Measurements from ENCODE around the gene IFNA14.
"Not testable (repeated sequence)": the region's sequence is repeated elsewhere in the genome, so short reads cannot be mapped to it uniquely, and the experiment has no call there.

The IFNA14 gene

DNA sequence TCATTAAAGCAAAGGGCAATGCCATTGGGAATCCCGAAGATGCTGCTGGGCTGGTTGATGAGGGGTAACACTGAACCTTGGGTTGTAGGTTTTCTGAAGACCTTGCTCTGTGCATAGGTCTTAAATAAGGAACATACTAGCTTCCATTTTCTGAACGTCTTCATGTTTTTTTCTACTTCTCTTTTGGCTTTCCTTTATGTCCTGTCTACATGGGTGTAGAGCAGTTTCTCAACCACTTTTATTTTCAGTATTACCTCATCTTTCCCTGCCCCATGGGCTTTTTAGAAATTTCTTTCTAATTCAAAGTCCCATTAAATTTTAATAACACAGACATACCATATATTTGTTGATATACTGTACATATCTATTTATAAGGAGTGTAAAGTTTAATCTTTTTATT is at the start of gene IFNA14:
TSS of gene IFNA14 (minus strand) at position 95 of the 400 bp plus-strand sequence. CDS start at position 25, 70 bp downstream.
- in situ Hi-C loops (cut with HindIII; ENCODE audit: low sequenced_read_pairs) = no loop called here

DNA sequence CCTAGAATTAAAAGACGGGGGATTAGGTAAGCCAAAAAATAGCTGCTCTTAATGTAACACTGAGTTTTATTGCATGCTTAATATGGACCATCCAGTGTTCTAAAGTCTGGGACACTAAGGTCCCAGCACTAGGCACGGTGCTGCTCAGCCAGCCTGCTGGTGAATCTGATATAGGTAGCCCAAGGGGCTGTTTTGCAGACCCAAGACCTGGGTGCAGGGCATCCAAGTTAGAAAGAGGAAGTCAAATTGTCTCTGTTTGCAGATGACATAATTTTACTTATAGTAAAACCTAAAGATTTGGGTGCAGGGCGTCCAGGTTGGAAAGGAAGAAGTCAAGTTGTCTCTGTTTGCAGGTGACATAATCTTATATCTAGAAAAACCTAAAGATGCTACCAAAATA is 47.5 kb upstream of the IFNA14 start:
- in situ Hi-C loops (cut with HindIII; ENCODE audit: low sequenced_read_pairs) = no loop called here

DNA sequence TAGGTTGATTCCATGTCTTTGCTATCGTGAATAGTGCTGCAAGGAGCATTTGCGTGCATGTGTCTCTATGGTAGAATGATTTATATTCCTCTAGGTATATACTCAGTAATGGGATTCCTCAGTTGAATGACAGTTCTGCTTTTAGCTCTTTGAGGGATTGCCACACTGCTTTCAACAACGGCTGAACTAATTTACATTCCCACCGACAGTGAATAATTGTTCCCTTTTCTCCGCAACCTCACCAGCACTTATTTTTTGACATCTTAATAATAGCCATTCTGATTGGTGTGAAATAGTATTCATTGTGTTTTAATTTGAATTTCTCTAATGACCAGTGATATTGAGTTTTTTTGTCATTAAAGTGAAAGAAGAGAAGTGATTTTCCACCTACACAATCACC is 46.9 kb upstream of the IFNA14 start:
- in situ Hi-C loops (cut with HindIII; ENCODE audit: low sequenced_read_pairs) = no loop called here

DNA sequence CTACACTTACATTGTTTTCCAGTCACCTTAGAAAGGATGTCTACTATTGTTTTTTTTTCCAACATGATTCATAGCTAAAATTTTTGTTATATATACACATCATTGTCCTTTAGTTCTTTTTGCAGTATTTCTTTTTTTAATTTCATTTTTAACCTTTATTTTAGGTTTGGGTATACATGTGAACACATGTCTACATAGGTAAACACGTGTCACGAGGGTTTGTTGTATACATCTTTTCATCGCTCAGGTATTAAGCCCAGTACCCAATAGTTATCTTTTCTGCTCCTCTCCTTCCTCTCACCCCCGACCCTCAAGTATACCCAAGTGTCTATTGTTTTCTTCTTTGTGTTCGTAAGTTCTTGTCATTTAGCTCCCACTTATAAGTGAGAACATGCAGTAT is 46.3 kb upstream of the IFNA14 start:
- in situ Hi-C loops (cut with HindIII; ENCODE audit: low sequenced_read_pairs) = no loop called here

DNA sequence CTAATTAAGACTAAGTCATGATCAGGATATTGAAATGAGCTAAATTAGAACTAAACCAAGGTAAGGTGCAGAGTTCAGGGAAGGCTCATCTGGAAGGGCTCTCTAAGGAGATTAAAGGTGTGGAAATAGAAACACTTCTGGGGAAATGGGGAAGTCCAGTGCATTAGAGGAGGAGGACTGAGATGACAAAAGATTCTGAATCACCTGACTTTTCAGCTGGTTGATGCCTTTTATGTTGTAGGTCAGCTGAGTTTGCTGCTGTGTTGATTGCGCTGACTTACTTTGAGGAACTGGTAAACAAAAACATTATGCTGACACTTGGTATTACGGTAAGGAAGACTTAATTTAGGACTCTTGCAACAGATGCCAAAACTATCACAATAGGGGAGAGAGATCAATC is 41.5 kb upstream of the IFNA14 start:
- in situ Hi-C loops (cut with HindIII; ENCODE audit: low sequenced_read_pairs) = no loop called here

DNA sequence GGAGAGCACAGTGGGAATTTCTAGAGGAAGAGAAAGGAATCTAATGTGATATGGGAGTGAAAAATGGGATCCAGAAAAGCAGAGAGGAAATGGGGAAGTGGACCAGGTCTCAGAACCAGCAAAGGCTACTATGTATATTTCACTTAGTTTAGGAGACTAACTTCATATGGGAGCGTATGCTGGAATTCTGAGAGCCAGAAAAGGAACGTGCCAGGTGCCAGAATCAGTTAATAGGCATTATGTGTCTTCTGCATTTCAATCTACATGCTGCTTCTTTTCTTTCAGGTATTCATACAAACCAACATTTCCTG is 28.5 kb upstream of the IFNA14 start:
- in situ Hi-C loops (cut with HindIII; ENCODE audit: low sequenced_read_pairs) = no loop called here

DNA sequence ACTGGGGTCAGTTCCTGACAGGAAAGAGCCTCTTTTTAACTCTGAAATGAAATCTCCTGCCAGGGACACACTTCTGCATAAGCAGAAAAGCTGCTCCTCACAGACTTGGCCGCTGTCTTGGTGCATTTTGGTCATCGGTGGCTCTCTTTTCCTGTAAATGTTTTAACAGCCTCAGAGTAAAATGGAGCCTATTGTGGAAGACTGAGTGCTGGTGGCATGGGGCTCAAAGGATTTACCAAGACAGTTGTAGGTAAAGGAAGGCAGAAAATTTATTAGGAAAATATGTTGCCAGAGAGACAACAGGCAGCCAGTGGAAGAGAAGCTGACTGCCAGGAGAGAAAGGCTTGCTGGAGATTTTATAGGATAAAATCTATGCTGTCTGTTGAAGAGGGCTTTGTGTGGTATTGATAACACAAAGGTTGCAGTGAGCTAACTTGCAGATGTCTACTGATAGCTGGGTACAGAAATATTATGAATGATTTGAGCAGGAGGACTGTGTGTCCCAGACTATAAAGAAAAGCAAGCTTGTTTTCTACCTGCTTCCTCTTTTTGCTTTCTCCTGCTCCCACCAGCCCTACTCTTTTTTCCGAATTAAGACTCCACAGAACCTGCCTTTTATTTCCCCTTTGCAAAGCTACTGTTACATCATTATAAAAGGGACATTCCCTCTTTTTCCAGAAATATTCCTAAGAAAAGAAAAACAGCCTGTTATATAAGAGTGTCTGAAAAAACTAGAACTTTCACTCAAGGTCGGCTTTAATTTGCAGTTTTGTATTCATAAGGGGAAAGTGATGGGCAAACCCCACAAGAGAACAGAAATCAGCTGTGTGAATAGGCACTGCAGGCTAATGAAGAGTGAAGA is 27.9 kb upstream of the IFNA14 start:
- in situ Hi-C loops (cut with HindIII; ENCODE audit: low sequenced_read_pairs) = no loop called here

DNA sequence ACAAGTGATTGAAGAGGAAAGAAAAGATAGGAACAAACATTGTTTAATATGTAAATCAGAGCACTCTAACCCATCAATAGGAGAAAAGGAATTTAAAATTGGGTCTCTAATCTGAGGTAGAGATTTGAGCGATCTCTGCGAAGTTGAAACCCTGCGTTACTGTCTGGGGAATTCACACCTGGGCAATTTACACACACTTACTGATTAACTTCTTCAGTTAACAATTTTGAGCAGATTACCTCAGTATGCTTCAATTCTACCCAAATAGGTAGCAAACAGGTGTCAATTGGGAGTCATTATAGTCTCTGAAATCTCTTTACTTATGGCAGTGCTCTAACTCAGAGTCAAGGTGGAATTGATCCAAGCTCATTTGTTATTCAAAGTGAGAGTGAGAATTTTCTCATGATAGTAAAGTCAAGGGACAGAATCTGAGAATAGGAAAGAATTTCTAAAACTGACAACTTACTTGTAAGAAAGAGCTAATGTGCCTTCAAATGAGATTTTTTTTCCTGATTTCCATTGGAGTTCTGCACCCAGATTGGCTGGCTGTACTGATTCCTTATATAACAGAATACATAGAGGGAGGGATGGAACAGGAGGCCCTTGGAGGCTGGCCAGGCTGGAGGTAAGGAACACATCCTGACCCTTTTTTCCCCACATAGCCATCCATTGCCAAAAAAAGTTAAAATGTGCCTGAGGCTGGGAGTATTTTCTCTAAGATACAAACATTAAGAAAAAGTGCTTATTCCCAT is 27.1 kb upstream of the IFNA14 start:
- in situ Hi-C loops (cut with HindIII; ENCODE audit: low sequenced_read_pairs) = no loop called here

DNA sequence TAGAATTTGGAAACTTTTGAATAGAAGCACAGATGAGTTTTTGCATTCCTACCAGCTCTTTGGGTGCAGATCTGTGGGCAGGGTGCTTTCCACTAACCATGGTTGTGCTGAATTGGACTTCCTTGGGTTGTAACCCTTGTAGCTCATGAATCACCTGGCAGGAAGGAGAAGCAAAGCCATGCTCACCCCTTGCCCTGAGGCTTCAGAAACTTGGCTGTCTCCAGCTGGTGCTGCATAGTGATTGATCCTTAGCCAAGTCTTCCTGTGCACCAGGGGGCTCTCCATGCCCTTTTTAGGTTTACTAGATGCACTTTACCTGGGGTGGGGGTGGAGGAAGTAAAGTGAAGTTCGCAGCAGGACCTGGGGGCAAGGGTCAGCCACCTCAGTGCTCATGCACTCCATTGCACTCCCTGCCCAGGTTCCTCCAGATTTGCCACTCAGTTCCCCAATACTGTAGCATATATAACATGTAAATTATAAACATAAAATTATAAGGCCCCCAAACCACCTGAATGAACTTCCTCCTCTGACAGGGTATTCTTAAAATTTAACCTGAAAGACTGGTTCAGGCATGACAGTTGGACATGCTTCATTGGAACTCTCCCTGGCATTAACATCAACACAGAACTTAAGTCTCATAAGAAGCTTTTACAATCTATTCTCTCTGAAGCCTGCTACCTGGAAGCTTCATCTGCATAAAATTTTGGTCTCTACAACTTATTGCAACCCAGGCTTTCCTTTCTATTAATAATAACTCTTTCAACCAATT is 25.8 kb upstream of the IFNA14 start:
- in situ Hi-C loops (cut with HindIII; ENCODE audit: low sequenced_read_pairs) = no loop called here

DNA sequence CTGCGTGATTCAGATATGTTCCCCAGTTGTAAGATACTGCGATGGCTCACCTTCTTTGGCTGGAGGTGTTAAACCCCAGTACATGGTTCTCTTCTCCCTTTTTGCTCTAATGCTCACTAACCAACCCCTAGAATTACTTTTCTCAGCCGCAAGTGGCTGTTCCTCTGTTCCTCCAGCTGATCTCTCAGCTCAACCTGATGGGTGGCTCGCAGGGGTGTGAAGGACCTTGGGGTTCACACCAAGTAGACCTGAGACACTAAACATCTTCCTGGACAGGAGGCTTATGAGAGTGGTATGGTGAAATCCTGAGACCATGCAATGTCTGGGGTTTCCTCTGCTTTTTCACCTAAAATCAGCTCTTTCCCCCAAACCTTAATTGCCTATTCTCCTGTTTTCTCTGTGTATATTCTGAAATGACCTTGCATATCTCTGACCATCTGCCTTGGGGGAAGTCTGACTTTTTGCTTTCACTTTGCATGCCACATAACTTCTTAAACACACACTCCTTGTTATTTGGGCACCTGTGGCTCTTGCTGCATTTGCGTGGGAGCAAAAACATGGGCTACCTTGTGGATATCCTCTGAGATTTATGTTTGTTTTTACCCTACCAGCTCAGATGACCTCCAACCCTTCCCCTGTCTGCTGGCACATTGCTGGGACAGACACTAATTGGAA is 15.9 kb upstream of the IFNA14 start:
- in situ Hi-C loops (cut with HindIII; ENCODE audit: low sequenced_read_pairs) = no loop called here

DNA sequence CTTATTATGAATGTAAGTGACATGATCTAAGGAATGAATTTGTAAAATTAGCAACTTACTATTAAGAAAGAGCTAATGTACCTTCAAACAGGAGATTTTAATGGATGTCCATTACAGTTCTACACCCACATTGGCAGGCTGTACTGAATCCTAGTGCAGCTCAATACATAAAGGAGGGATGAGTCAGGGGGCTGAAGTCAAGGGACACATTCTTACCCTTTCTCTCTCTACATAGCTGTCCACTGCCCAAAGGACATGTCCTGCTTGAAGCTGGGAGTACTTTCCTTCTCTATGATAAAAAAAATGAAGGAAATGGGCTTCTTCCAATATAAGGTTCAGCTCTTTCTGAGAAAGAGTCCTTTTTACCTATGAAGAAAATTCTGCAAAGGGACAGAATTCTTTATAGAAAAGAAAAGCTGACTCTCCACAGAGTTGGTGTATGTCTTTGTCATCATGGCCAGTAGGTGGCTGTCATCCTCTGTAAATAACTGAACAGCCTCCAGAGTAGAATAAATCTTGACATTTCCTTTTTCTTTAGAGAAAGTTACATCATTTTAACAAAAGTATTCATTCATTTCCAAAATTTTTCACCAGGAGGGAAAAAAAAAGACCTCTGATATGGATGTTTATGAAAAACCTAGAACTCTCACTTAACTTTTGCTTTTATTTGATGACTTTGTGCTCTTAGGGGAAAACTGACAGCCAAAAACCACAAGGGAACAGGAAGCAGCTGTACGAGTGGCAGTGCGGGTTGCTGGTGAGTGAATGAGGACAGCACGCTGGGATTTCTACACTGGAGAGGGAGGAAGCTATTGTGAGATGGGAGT is 13.1 kb upstream of the IFNA14 start:
- in situ Hi-C loops (cut with HindIII; ENCODE audit: low sequenced_read_pairs) = no loop called here

DNA sequence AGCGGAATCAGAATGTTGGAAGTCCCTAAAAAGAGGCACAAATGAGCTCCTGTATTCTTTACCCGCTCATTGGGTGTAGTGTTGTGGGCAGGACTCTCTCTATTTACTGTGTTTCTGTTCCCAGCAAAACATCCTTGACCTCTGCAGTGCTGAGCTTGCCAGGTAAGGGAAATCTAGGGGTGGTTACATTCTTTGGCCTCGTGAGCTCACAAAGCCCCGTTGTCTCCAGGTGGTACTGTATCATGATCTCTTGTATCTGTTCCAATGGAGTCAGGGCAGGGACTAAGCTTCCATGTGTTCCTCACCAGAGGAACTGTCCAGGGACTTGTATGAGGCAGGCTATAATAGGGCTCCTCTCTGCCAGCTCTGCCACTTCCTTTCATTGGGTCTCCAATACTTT is 11.8 kb upstream of the IFNA14 start:
- in situ Hi-C loops (cut with HindIII; ENCODE audit: low sequenced_read_pairs) = no loop called here

DNA sequence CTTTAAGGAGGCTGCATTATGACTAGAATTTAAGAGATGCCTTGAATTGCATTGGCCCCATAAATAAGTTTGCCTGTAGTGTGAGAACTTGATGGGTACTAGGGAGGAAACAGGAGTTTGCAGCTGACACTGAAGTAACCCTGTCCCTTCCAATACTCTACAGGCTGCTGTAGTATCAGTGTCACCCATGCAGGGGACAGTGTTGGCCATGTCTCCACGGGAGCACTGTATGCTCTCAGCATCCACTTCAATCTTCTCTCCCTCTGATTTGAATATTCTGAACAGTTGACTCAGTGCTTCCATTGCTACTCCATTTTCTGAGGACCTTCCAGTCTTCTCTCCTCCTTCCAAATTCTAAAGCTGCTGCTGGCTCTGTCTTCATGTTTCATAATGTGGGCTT is 11.4 kb upstream of the IFNA14 start:
- in situ Hi-C loops (cut with HindIII; ENCODE audit: low sequenced_read_pairs) = no loop called here

DNA sequence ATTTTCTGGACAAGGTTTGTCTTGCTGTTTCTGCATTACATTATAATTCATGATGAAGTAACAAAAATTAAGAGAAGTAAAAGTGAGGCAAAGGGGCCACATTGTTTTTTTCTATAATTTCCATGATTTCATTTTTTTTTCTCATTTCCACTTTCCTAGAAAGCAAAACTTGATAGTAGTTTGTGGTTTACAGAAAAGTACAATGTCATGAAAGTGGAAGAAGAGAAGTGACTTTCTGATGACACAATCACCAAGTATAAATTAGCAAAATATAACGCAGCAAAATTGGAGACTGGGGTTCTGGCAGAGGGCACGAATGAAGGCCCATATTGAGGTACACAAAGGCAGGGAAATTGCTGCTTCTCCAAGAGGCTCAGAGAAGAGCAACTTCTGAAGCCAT is 5.0 kb upstream of the IFNA14 start:
- in situ Hi-C loops (cut with HindIII; ENCODE audit: low sequenced_read_pairs) = no loop called here

DNA sequence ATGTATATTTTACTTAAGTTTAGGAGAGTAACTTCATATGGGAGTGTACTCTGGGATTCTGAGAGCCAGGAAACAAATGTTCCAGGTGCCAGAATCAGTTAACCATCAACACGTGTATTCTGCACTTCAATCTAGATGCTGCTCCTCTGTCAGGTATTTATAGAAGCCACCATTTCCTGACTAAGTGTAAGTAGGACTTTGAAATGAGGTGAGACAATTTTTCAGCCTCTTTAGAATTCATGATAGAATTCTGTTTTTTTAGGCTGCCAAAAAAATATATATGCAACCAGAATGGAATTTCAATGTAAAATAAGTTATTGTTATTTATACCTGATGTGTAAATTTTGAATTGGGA is 3.5 kb downstream of the IFNA14 start:
- in situ Hi-C loops (cut with HindIII; ENCODE audit: low sequenced_read_pairs) = not testable (repeated sequence)

DNA sequence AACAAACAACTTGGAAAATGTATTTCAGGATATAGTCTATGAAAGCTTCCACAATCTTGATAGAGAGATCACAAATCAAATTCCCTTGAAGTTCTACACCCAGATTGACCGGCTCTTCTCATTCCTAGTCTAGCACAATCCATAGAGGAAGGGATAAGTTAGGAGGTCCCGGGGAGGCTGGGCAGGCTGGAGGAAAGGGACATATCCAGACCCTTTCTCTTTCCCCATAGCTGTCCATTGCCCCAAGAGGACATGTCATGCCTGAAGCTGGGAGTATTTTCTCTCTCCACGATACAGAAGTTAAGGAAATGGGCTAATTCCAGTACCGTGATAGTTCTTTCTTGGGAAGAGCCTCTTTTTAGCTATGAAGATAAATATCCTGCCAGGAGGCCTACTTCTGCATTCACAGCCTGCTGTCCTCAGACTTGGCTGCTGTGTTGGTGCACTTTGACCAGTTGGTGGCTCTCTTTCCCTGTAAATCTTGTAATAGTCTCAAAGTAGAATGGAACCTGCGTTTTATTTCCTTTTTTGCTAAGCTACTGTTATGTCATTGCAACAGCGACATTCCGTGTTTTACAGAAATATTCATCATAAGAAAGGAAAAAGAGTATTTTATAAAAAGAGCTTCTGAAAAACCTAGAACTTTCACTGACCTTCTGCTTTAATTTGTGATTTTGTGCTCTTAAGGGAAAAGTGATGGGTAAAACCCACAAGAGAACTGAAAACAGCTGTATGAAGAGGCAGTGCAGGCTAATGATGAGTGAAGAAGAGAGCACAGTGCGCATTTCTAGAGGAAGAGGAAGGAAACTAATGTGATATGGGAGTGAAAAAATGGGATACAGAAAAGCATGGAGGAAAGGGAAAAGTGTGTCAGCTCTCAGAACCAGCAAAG is 4.1 kb downstream of the IFNA14 start:
- in situ Hi-C loops (cut with HindIII; ENCODE audit: low sequenced_read_pairs) = not testable (repeated sequence)

DNA sequence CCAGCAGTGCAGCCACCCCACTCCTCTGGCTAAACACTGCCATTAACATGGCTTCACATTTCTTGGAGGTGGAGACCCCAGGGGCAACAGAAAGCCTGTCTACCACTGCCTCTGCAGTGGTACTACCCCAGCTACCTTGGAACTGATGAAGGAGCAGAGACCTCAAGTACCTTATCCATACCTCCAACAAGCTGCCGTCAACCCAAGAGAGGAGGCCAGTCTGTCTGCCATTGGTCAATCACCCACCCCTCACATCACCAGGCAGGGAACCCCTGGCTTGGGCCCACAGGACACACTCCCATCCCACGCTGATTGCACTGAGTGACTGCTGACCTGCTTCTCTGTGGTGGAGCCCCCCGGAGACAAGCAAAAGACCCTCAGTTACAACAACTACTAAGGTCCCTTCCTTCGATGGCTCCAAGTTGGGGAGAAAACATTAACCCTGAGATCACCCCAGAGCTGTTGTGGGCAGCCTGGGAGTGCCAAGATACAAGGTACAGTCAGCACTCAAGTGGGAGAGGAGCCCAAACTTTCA is 5.6 kb downstream of the IFNA14 start:
- in situ Hi-C loops (cut with HindIII; ENCODE audit: low sequenced_read_pairs) = no loop called here

DNA sequence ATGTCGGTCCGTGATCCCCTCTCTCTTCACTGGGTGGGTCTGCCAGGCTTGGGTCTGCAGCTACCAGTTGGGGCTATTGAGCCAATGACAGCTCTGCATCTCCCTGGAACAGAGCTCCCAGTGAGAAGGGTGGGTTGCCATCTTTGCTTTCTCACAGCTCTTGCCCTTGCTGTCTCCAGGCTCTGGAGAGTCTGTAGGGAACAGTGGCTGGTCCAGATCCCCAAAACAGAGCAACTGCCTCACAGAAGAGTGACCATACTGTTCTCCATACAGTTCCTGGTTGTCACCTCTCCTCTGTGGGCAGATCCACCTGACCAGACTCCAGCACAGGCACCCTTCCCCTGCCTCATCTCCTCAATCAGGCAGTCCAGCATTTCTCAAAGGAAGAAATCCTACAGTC is 6.5 kb downstream of the IFNA14 start:
- in situ Hi-C loops (cut with HindIII; ENCODE audit: low sequenced_read_pairs) = no loop called here

DNA sequence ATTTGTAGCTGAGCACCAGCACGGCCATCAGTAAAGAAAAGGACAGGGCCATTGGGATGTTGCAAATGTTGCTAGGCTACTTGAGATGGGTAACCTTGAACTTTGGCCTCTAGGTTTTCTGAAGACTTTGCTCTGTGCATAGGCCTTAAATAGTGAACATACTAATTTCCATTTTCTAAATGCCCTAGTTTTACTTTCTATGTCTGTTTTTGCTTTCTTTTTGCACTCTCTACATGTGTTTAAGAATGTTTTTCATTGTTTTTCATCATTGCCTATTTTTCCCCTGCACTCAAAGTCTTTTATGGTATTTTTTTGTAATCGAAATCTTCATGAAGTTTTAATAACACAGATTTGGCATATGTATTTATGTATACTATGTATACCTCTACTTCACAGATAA is 11.7 kb downstream of the IFNA14 start, which contains the start of gene IFNA17:
TSS of gene IFNA17 (minus strand) at position 101 of the 400 bp plus-strand sequence. CDS start at position 52, 49 bp downstream.
- in situ Hi-C loops (cut with HindIII; ENCODE audit: low sequenced_read_pairs) = no loop called here

Data from DLD1 (cell line).